VCaP (cell line): ENCODE data around the gene PTX4.
"Not testable (repeated sequence)": the region's sequence is repeated elsewhere in the genome, so short reads cannot be mapped to it uniquely, and the experiment has no call there.

Experiments used
- H3K27ac ChIP-seq: fragments of 450-650 bp; 2 replicates; pipeline ENCODE4 v1.5.1; 2017
- TF ChIP-seq, protein P1 (sequence below): fragments of 450-650 bp; conservative IDR thresholded peaks from 2 replicates; pipeline ENCODE4 v1.5.1; 2017; ENCODE audit warnings: mild to moderate bottlenecking, moderate library complexity

Gene PTX4

GRCh38 chr16:1445518-1446203 lies 43.1 kb downstream of the PTX4 start:
- TF ChIP-seq, protein P1, sequence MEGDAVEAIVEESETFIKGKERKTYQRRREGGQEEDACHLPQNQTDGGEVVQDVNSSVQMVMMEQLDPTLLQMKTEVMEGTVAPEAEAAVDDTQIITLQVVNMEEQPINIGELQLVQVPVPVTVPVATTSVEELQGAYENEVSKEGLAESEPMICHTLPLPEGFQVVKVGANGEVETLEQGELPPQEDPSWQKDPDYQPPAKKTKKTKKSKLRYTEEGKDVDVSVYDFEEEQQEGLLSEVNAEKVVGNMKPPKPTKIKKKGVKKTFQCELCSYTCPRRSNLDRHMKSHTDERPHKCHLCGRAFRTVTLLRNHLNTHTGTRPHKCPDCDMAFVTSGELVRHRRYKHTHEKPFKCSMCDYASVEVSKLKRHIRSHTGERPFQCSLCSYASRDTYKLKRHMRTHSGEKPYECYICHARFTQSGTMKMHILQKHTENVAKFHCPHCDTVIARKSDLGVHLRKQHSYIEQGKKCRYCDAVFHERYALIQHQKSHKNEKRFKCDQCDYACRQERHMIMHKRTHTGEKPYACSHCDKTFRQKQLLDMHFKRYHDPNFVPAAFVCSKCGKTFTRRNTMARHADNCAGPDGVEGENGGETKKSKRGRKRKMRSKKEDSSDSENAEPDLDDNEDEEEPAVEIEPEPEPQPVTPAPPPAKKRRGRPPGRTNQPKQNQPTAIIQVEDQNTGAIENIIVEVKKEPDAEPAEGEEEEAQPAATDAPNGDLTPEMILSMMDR = no peak

GRCh38 chr16:1444730-1445517 lies 43.8 kb downstream of the PTX4 start:
- no peak overlapping the region for H3K27ac ChIP-seq
- TF ChIP-seq, protein P1 = no peak

More at GRCh38 chr16:1445518-1446203, 43.1 kb downstream of the PTX4 start:
- no peak overlapping the region for H3K27ac ChIP-seq

DNA sequence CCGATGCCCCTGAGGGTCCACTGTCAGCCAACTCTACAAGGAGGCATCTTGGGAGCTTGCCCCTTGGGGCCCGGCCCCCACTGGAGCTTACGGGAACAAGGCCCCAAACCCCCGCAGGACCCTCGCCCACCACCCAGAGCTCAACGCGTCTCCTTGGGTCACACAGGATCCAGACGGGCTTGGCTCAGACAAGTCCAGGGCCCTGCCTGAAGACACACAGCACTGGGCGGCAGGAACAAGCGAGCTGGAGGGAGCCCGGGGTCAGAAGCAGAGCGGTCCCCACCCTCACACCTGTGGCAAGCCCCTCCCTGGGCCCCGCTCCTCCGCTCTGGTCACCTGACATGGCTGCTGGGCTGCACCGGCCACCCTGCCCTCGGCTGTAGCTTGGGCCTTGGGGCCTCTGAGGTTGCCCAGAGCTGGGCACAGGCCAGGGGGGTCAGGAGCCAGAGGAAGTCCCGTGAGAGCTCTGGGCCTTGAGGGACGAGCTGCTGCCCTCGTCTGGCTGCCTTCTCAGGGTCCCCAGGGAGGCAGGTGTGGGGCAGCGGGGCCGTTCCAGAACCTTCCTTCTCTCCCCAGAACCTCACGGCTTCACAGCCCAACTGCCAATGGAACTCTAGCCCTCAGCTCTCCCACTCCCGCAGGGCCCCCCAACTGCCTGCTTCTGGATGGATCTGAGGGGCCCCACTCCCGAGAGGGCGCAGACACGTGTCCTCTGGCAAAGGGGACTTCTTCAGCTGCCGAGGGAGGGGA lies 44.6 kb downstream of the PTX4 start, which contains the start of gene CCDC154:
Gene CCDC154, minus strand, starts transcription at position 577 of the 750 bp plus-strand sequence. Its CDS starts 234 bp downstream, at position 343.
- TF ChIP-seq, protein P1 = no peak
- no peak within 1 kb of the TSS for H3K27ac ChIP-seq

DNA sequence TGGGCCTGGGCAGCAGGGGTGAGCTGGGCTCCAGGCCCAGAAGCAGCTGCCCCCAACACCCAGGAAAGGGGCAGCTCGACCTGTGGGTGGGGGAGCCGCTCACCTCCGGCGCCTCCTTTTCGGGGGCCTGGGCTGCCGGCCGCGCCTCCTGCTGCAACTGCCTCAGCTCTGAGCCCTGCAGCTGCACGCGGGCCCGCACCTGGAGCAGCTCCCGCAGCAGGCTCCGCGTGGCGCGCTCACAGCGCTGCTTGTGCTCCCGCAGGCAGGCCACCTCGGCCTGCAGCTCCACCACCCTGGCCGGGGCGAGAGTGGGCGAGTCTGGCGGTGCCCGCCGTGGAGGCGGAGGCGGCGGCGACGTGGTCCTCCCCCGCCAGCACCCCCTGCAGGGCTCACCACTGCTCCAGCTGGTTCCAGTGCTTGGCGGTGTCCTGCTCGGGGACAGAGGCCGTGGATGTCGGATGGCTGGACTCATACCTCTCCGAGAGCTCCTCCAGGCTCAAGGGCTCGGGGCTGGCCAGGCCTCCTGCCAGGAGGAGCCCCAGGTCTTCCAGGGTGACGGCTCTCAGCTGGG lies 45.3 kb downstream of the PTX4 start:
- TF ChIP-seq, protein P1 = no peak
- no peak overlapping the region for H3K27ac ChIP-seq

GRCh38 chr16:1442697-1443096 lies 46.0 kb downstream of the PTX4 start:
- H3K27ac ChIP-seq = no peak overlapping the region
- TF ChIP-seq, protein P1 = no peak

- TF ChIP-seq, protein P1 = no peak
- no peak overlapping the region for H3K27ac ChIP-seq
These were observed 47.3 kb downstream of the PTX4 start for GRCh38 chr16:1441391-1441829.

DNA sequence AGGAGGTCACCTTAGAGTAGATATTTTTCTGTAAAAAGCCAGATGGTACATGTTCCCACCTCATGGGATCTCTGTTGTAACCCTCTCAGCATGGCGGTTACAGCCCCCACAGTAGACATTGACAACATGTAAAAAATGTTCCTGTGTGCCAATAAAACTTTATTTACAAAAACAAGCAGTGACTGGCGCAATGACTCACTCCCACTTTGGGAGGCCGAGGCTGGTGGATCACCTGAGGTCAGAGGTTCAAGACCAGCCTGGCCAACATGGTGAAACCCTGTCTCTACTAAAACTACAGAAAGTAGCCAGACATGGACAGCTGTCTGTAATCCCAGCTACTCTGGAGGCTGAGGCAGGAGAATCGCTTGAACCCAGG lies 49.1 kb downstream of the PTX4 start:
- H3K27ac ChIP-seq = not testable (repeated sequence)
